HepG2 (cell line): ENCODE measurements around the gene ACD. TPM values are rescaled to one million over a fixed set of nuclear protein-coding genes. Genes with fewer than 3 reads are reported as not detected.

ENCODE experiments used
- CTCF ChIP-seq: sonication (generic); formaldehyde crosslinking; IDR thresholded peaks from 2 replicates; pipeline ENCODE4 v1.5.0; 2020; ENCODE audit warnings: mild to moderate bottlenecking, missing genetic modification reagents, moderate library complexity
- DZIP1 ChIP-seq: sonication (generic); formaldehyde crosslinking; IDR thresholded peaks from 2 replicates; pipeline ENCODE4 v1.5.0; 2020; ENCODE audit warnings: mild to moderate bottlenecking, missing genetic modification reagents
- EEA1 ChIP-seq: sonication (generic); formaldehyde crosslinking; IDR thresholded peaks from 2 replicates; pipeline ENCODE4 v1.5.1; 2020; ENCODE audit warnings: mild to moderate bottlenecking, missing genetic modification reagents, borderline replicate concordance
- ELF3 ChIP-seq: IDR thresholded peaks from 2 replicates; pipeline ENCODE4 v1.6.1; 2016; ENCODE audit warnings: missing genetic modification reagents, missing compliant biosample characterization
- FLYWCH1 ChIP-seq: sonication (generic); formaldehyde crosslinking; IDR thresholded peaks from 2 replicates; pipeline ENCODE4 v1.8.1; 2023; ENCODE audit warnings: mild to moderate bottlenecking, missing genetic modification reagents
- GABPA ChIP-seq, 2 experiments: IDR thresholded peaks; 2 replicates each; pipeline ENCODE4 v1.6.1; 2011 to 2016; ENCODE audit warnings: low read depth in 2 of 2, low read length in 1 of 2, missing biosample characterization in 1 of 2, missing genetic modification characterization in 1 of 2
- IKZF4 ChIP-seq: sonication (generic); formaldehyde crosslinking; IDR thresholded peaks from 2 replicates; pipeline ENCODE4 v1.5.1; 2020; ENCODE audit warnings: borderline replicate concordance, mild to moderate bottlenecking, low read depth, missing genetic modification reagents; ENCODE audit errors: not compliant biosample characterization
- IRF2 ChIP-seq: IDR thresholded peaks from 2 replicates; pipeline ENCODE4 v1.6.1; 2018; ENCODE audit warnings: missing genetic modification reagents, missing compliant biosample characterization
- MEIS2 ChIP-seq: sonication (generic); formaldehyde crosslinking; IDR thresholded peaks from 2 replicates; pipeline ENCODE4 v1.9.0; 2021; ENCODE audit warnings: mild to moderate bottlenecking, missing genetic modification reagents
- MTERF4 ChIP-seq: sonication (generic); formaldehyde crosslinking; IDR thresholded peaks from 2 replicates; pipeline ENCODE4 v1.8.0; 2023; ENCODE audit warnings: mild to moderate bottlenecking, missing genetic modification reagents
- NFAT5 ChIP-seq: sonication (generic); formaldehyde crosslinking; IDR thresholded peaks from 2 replicates; pipeline ENCODE4 v1.4.0; 2020; ENCODE audit warnings: missing genetic modification reagents
- TGIF2 ChIP-seq: IDR thresholded peaks from 2 replicates; pipeline ENCODE4 v1.6.1; 2016; ENCODE audit warnings: control low read depth, missing compliant biosample characterization
- ZNF136 ChIP-seq: sonication (generic); formaldehyde crosslinking; IDR thresholded peaks from 2 replicates; pipeline ENCODE4 v1.8.1; 2022; ENCODE audit warnings: low read depth, mild to moderate bottlenecking, moderate library complexity, missing genetic modification reagents
- ZNF674 ChIP-seq: sonication (generic); formaldehyde crosslinking; IDR thresholded peaks from 2 replicates; pipeline ENCODE4 v1.5.0; 2020; ENCODE audit warnings: low read depth, mild to moderate bottlenecking, missing genetic modification reagents
- polyA plus RNA-seq, 8 experiments: library from polyadenylated mRNA; depleted of rRNA in 3 of 8; stranded (reverse) in 7 of 8; unstranded in 1 of 8; fragments of >200 nt; fragmentation: Illumina TruSeq in 4 of 8; extraction: Trizol in 4 of 8; gene quantifications; 2 replicates each; pipeline versions ENCODE4 v1.2.1 to v1.2.3, GENCODE V29; 2011 to 2016; ENCODE audit warnings: low read depth in 4 of 8, missing spikeins in 1 of 8, mixed read lengths in 1 of 8; ENCODE audit not compliant: insufficient read depth in 1 of 8
- total RNA-seq, 5 experiments: library from RNA; depleted of rRNA; stranded (reverse); fragments of >200 nt; fragmentation: Illumina TruSeq; extraction: Trizol; gene quantifications; 2 replicates each; pipeline ENCODE4 v1.2.3, GENCODE V29; 2016; ENCODE audit warnings: low read depth in 1 of 5
- TF ChIP-seq, protein P1 (sequence below): sonication (generic); formaldehyde crosslinking; IDR thresholded peaks from 2 replicates; pipeline ENCODE4 v1.5.0; 2020; ENCODE audit warnings: missing genetic modification reagents, mild to moderate bottlenecking, borderline replicate concordance

Gene ACD
- total and polyA plus RNA-seq, 2 of the 13 experiments (the other 11 are each of a cell fraction or from before 2014, with no cell fraction given): 32.6 to 38.3 TPM

- TF ChIP-seq CTCF (peak; percentile 99), IRF2 (CRISPR knock-in tag) (peak; percentile 90), TGIF2 (peak; percentile 65; the same call in 1 of the 2 replicates), NFAT5 (CRISPR knock-in tag) (no peak), GABPA (IDR thresholded peaks at IDR 0.05; ENCODE audit: low read depth, low read length) (no peak), GABPA (CRISPR knock-in tag; IDR thresholded peaks at IDR 0.05; ENCODE audit: low read depth) (peak; percentile 57), ZNF136 (CRISPR knock-in tag) (0 out of 2 replicates have a peak, but pooled peaks have one; percentile 29), MEIS2 (CRISPR knock-in tag) (peak; percentile 81; the same call in 1 of the 2 replicates), MTERF4 (peak; percentile 17; the same call in 1 of the 2 replicates), FLYWCH1 (no peak), ELF3 (CRISPR knock-in tag) (peak; percentile 69), ZNF674 (CRISPR knock-in tag) (peak; percentile 65; the same call in 1 of the 2 replicates), DZIP1 (CRISPR knock-in tag) (no peak), EEA1 (CRISPR knock-in tag) (0 out of 2 replicates have a peak, but pooled peaks have one; percentile 68), IKZF4 (CRISPR knock-in tag) (peak; percentile 41)
- TF ChIP-seq, protein P1, sequence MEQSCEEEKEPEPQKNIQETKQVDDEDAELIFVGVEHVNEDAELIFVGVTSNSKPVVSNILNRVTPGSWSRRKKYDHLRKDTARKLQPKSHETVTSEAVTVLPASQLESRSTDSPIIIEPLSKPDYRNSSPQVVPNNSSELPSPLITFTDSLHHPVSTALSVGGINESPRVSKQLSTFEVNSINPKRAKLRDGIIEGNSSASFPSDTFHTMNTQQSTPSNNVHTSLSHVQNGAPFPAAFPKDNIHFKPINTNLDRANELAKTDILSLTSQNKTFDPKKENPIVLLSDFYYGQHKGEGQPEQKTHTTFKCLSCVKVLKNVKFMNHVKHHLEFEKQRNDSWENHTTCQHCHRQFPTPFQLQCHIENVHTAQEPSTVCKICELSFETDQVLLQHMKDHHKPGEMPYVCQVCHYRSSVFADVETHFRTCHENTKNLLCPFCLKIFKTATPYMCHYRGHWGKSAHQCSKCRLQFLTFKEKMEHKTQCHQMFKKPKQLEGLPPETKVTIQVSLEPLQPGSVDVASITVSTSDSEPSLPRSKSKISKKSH (CRISPR knock-in tag): no peak
Measured at GRCh38 chr16:67667817-67668494, 7.9 kb upstream of the ACD start (continued).
